A549 (cell line): ENCODE results near the gene FANCI. TPM values are rescaled to one million over a fixed set of nuclear protein-coding genes. Genes with fewer than 3 reads are reported as not detected.

ENCODE experiments used
- ATAC-seq, 2 experiments: fragments of 200-7000 bp in 1 of 2; fragments of >200 bp in 1 of 2; cut with Nextera tagmentation in 1 of 2; cut with Tn5 transposase in 1 of 2; 3 replicates each; pipeline versions ENCODE4 v1.8.0 to v1.9.1; 2018 to 2020; ENCODE audit warnings: mild to moderate bottlenecking in 1 of 2, moderate library complexity in 1 of 2
- CTCF ChIA-PET: fragments of 300-600 bp; sonication (Branson Sonifier 250); formaldehyde crosslinking; extraction: SDS; loops from one replicate; lab custom pipeline; 2021; ENCODE audit warnings: antibody characterized with exemption, inconsistent platforms; lab: Yijun Ruan, JAX
- POLR2A ChIA-PET: fragments of 350-600 bp; formaldehyde crosslinking; extraction: SDS; loops from one replicate; lab custom pipeline; 2021; ENCODE audit warnings: antibody characterized with exemption, inconsistent platforms; lab: Yijun Ruan, JAX
- DNase-seq, 2 experiments: peaks; one replicate each; pipeline versions ENCODE4 v3.0.0 to v3.0.0-alpha.2; 2011 to 2016; ENCODE audit warnings: low read depth in 1 of 2, low spot score in 1 of 2
- FAIRE-seq: peaks from 2 replicates; lab custom pipeline; 2011; peaks lifted over from hg19 to GRCh38; lab: Jason Lieb, UNC
- H3K27ac ChIP-seq, 2 experiments: fragments of >200 bp; sonication (Bioruptor Twin); formaldehyde crosslinking; 3 replicates each; pipeline ENCODE4 v1.5.1; 2016 to 2017
- H3K4me1 ChIP-seq: fragments of >200 bp; sonication (Bioruptor Twin); formaldehyde crosslinking; 3 replicates; pipeline ENCODE4 v1.6.1; 2016
- H3K4me2 ChIP-seq: fragments of >200 bp; sonication (Bioruptor Twin); formaldehyde crosslinking; 3 replicates; pipeline ENCODE4 v1.6.1; 2016
- H3K4me3 ChIP-seq: fragments of >200 bp; sonication (Bioruptor Twin); formaldehyde crosslinking; 3 replicates; pipeline ENCODE4 v1.5.1; 2016
- H3K9me3 ChIP-seq: fragments of >200 bp; sonication (Bioruptor Twin); formaldehyde crosslinking; 3 replicates; pipeline ENCODE4 v1.6.1; 2016
- ATOH8 ChIP-seq: fragments of 250-450 bp; sonication (Bioruptor Pico); IDR thresholded peaks from 2 replicates; pipeline ENCODE4 v1.5.0; 2020; ENCODE audit warnings: low read depth, mild to moderate bottlenecking, moderate library complexity
- BCL3 ChIP-seq: fragments of >200 bp; sonication (Bioruptor Twin); formaldehyde crosslinking; IDR thresholded peaks from 3 replicates; pipeline ENCODE4 v1.6.1; 2016
- CEBPB ChIP-seq, 2 experiments: fragments of >200 bp in 1 of 2; sonication (Bioruptor Twin) in 1 of 2; formaldehyde crosslinking in 1 of 2; IDR thresholded peaks; 2 replicates each; pipeline ENCODE4 v1.6.1; 2012 to 2016
- CTCF ChIP-seq: fragments of >200 bp; sonication (Bioruptor Twin); formaldehyde crosslinking; IDR thresholded peaks from 3 replicates; pipeline ENCODE4 v1.5.1; 2016
- EHMT2 ChIP-seq: fragments of 200-600 bp; sonication (generic); IDR thresholded peaks from 2 replicates; pipeline ENCODE4 v1.6.1; 2016; ENCODE audit warnings: antibody characterized with exemption, low read depth, mild to moderate bottlenecking, moderate library complexity
- FOXS1 ChIP-seq: fragments of 250-450 bp; sonication (Bioruptor Pico); IDR thresholded peaks from 2 replicates; pipeline ENCODE4 v1.5.0; 2020; ENCODE audit warnings: mild to moderate bottlenecking, moderate library complexity
- HDAC2 ChIP-seq: fragments of 200-600 bp; sonication (generic); IDR thresholded peaks from 2 replicates; pipeline ENCODE4 v1.6.1; 2016
- HOXA7 ChIP-seq: fragments of 250-450 bp; sonication (Bioruptor Pico); IDR thresholded peaks from 2 replicates; pipeline ENCODE4 v1.5.0; 2020; ENCODE audit warnings: mild to moderate bottlenecking, moderate library complexity
- MAX ChIP-seq: IDR thresholded peaks from 2 replicates; pipeline ENCODE4 v1.6.1; 2012
- MAZ ChIP-seq: fragments of 150-350 bp; IDR thresholded peaks from 2 replicates; pipeline ENCODE4 v1.6.1; 2014; ENCODE audit warnings: antibody characterized with exemption, low read depth, low read length, borderline replicate concordance
- PBX3 ChIP-seq: IDR thresholded peaks from 2 replicates; pipeline ENCODE4 v1.6.1; 2012
- POLR2A ChIP-seq: IDR thresholded peaks from 2 replicates; pipeline ENCODE4 v1.6.1; 2012; ENCODE audit warnings: mild to moderate bottlenecking, low read length
- RAD21 ChIP-seq, 2 experiments: fragments of >200 bp in 1 of 2; sonication (Bioruptor Twin) in 1 of 2; formaldehyde crosslinking in 1 of 2; IDR thresholded peaks in 1 of 2; conservative IDR thresholded peaks in 1 of 2; 2 replicates in 1 of 2; 3 replicates in 1 of 2; pipeline ENCODE4 v1.6.1; 2012 to 2018; ENCODE audit warnings: inconsistent platforms in 1 of 2
- RARB ChIP-seq: fragments of 250-450 bp; sonication (Bioruptor Pico); IDR thresholded peaks from 2 replicates; pipeline ENCODE4 v1.8.0; 2021; ENCODE audit warnings: mild to moderate bottlenecking, moderate library complexity
- RNF2 ChIP-seq: fragments of 200-600 bp; sonication (generic); IDR thresholded peaks from 2 replicates; pipeline ENCODE4 v1.6.1; 2016; ENCODE audit warnings: low read depth, mild to moderate bottlenecking, antibody characterized with exemption, moderate library complexity, borderline replicate concordance
- SMC3 ChIP-seq: fragments of >200 bp; sonication (Bioruptor Twin); formaldehyde crosslinking; IDR thresholded peaks from 3 replicates; pipeline ENCODE4 v1.6.1; 2018; ENCODE audit warnings: inconsistent platforms
- SREBF2 ChIP-seq: fragments of 450-650 bp; IDR thresholded peaks from 2 replicates; pipeline ENCODE4 v1.6.1; 2014; ENCODE audit warnings: mild to moderate bottlenecking, moderate library complexity
- USF2 ChIP-seq: fragments of 450-650 bp; IDR thresholded peaks from 2 replicates; pipeline ENCODE4 v1.6.1; 2014; ENCODE audit warnings: antibody characterized with exemption
- ZFP36 ChIP-seq: fragments of 450-650 bp; IDR thresholded peaks from 2 replicates; pipeline ENCODE4 v1.6.1; 2014; ENCODE audit warnings: borderline replicate concordance; ENCODE audit not compliant: partially characterized antibody
- WGBS: methylation state at CpG from one replicate; pipeline ENCODE4 v1.1.6; 2017; ENCODE audit errors: missing lambda C conversion rate; 5-methylcytosine and 5-hydroxymethylcytosine counted together
- polyA plus RNA-seq, 4 experiments: library from polyadenylated mRNA; depleted of rRNA in 3 of 4; stranded (reverse); fragments of >200 nt; fragmentation: RNase III in 1 of 4; extraction: RNeasy Plus Mini Kit Qiagen cat#74134 plus additional on column Dnase treatment in 1 of 4; gene quantifications; 2 replicates in 3 of 4; 3 replicates in 1 of 4; pipeline ENCODE4 v1.2.3, GENCODE V29; 2011 to 2017

FANCI gene
- polyA plus RNA-seq, 2 of the 4 experiments (the other 2 are of a cell fraction), result 101 to 123 TPM

- no peak overlapping the region for H3K4me3 ChIP-seq
- TF ChIP-seq FOXS1 (CRISPR knock-in tag) (no peak), BCL3 (no peak), EHMT2 (no peak), RNF2 (no peak), PBX3 (no peak), MAZ (no peak), RARB (CRISPR knock-in tag) (no peak), CTCF (no peak), POLR2A (no peak)
- H3K4me2 ChIP-seq, result no peak overlapping the region
- ATAC-seq (no peak), FAIRE-seq (no peak), DNase-seq (no peak)
- 14% methylated on average over 2 of the region's 2 CpGs for WGBS
- no peak overlapping the region for H3K27ac ChIP-seq
- POLR2A ChIA-PET, result no interaction called here
- H3K4me1 ChIP-seq, result peaks cover 7% of the 10 kb centered on the region; the same call in 1 of the 3 replicates
- H3K9me3 ChIP-seq, result no peaks in the 10 kb centered on the region
- CTCF ChIA-PET, result interaction anchor here (0.8 to 19.6 kb wide), 9 partner anchors 9 to 118 kb away, joined by 3 to 593 read pairs (median 242); partner anchors contain the start of gene POLG
These were observed 110.2 kb downstream of the FANCI start for GRCh38 chr15:89353991-89354390.

GRCh38 chr15:89356634-89357298 is 113.0 kb downstream of the FANCI start:
- TF ChIP-seq HDAC2 (no peak), ZFP36 (no peak), SREBF2 (no peak), ATOH8 (CRISPR knock-in tag) (no peak), SMC3 (peak; percentile 63), CEBPB (IDR thresholded peaks at IDR 0.05) (no peak), MAX (0 out of 2 replicates have a peak, but pooled peaks have one; percentile 37), HOXA7 (CRISPR knock-in tag) (no peak), PBX3 (no peak), RAD21 (conservative IDR thresholded peaks at IDR 0.05 in 1 of 2, IDR thresholded peaks at IDR 0.05 in 1 of 2) (peak; percentile 44 to 56; a peak in 4 of 5 replicates), RARB (CRISPR knock-in tag) (no peak), USF2 (0 out of 2 replicates have a peak, but pooled peaks have one; percentile 28), CTCF (peak; percentile 76)
- Histone ChIP-seq H3K27ac (no peak overlapping the region), H3K9me3 (no peaks in the 10 kb centered on the region), H3K4me3 (no peak overlapping the region), H3K4me1 (peaks cover 17% of the 10 kb centered on the region), H3K4me2 (0 out of 3 replicates have a peak overlapping the region, but pooled peaks have one; percentile 7)
- DNase-seq (peak; percentile 60 to 67), ATAC-seq (peak; percentile 21 to 37; a peak in 4 of 6 replicates), FAIRE-seq (peak; percentile 82)
- ChIA-PET POLR2A (no interaction called here), CTCF (interaction anchor here (0.8 to 19.6 kb wide), 26 partner anchors 11 to 362 kb away, joined by 3 to 593 read pairs (median 36); partner anchors contain the start of gene POLG)
- WGBS, result 14% methylated on average over 13 of the region's 13 CpGs
